NCI-H82 (cell line): ENCODE data around the gene PFDN2.

Experiments
- DNase-seq: peaks from one replicate; lab custom pipeline; 2025; lab: John Stamatoyannopoulos, UW

PFDN2 gene

DNA sequence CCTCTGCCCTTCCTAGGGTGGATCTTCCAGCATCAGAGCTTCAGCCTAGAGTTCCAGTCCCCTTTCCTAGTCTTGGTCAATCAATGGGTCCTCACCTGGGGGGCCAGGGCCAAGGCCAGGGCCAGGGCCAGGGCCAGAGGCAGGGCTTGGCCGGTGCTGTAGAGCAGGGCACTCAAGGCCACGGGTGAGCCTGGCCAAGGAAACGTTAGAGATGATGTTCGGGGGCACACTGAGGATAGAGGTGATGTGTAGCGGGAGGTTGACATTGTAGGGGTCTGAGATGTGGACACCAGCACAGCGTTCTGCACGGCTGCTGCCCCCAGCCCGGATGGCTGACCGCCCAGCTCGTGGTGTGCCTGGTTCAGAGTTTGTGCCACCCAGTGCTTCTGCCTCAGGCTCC is 66.6 kb downstream of the PFDN2 start:
- no peak for DNase-seq
